T-helper 2 cell treated with Interferon-gamma antibody and Interleukin-4, amounts not matched to agents 100 ng/mL and 5 ng/mL, for 36 hours (primary cell): ENCODE results near the gene PHLDB1. TPM values are rescaled to one million over a fixed set of nuclear protein-coding genes. Genes with fewer than 3 reads are reported as not detected.

Experiments used
- intact Hi-C: fragments of 100-400 bp; cut with micrococcal nuclease; formaldehyde crosslinking; loops from one replicate; pipeline ENCODE4 v1.15.1; 2023
- total RNA-seq: library from RNA; stranded (reverse); gene quantifications from 2 replicates; pipeline ENCODE4 v1.2.3, GENCODE V29; 2022

The PHLDB1 gene
- total RNA-seq, 1 donor from 2014 or later, result 0.34 TPM

DNA sequence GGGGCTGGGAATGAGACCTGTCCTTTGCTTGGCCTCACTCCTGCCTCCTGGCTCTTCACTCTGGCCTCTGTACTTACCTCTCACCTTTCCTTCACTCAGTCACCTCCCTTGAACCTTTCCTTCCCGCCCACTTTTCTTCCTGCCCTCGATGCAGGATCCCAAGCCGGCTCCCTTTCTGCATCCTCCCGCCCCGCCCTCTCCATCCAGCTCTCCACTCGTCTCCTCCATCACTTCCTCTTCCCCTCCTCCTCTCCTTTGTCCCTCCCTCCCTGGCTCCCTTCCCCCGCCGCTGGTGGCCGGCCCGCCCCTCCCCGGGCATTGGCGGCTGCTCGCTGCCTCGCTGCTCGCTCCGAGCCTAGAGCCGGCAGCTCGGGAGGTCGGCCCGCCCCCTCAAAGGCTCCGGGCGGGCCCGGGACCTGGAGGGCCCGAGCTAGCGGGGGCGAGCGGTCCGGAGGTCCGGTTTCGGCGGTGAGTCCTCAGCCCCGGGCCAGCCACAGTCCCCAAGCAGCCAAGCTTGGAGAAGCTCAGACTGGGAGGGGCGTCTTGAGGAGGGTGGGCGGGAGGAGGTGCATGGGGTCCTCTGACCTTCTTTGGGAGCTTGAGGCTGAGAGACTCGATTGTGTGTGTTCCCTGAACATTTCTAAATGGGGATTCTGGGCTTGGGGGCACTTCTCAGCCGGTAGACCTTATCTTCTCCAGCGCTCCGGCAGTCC is 13.8 kb downstream of the PHLDB1 start:
- intact Hi-C loops, result no loop called here

DNA sequence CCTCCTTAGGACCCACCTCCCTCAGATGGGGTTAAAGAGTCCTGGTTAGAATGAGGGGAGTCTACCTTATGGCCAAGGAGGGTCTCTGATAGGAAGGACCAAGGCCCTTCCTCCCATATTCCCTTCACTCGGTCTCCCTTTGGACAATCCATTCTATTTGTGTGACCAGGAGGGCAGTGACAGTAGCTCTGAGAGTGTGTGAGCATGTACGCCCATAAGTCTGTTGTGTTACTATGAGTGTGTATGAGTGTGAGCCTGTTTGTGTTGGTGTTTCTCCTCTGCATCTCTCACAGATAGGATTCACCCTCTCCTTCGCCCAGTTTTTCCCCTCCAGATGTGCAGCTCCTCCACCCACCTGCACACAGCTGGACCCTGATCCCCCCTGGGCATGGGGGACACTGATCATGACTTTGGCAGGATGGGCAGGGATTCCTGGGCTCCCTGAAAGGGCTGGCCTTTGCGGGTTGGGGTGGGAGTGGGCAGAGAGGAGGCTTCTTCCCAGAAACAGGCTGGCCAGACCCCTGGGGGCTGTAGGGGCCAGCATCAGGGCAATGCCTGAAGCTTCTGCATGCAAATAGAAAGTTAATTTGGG is 14.5 kb downstream of the PHLDB1 start:
- intact Hi-C loops, result no loop called here

DNA sequence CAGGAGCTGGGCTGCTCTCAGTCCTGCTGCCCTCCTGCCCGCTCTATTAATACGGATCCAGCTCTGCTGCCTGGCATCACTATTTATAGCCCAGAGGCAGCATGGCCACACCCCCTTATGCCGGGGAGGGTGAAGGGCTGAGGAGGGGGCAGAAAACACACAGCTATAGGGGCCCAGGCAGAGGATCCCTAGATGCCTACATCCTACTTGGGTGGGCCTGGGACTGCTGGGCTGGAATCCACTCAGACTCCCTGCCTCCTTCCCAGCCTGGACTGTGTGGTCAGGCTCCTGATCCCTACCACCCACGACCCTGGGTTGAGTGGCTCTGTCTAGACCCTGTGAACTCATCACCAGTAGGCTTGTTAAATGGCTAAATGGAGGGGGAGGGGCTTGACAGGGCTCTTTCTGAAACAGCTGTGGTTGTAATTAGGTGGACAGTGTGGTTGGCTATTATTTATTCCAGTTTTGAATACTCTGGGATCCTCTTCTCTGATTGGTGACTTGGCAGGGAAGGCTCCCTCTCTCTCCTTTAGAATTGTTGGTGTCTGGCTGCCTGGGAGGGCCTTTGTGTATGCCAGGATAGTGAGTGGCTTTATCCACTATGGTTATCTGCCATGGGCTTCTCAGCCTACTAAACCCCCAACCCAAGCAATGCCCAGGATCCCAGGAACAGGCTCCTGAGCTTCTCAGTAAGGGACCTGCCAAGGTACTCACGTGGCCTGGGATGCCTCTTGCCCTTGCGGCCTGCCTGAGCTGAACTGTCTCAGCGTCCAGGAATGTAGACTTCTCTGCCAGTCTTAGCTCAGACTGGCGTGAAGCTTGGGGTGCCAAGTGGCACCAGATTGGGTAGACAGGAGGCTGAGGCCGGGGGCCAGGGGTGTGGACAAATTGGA is 15.2 kb downstream of the PHLDB1 start:
- intact Hi-C loops, result no loop called here

DNA sequence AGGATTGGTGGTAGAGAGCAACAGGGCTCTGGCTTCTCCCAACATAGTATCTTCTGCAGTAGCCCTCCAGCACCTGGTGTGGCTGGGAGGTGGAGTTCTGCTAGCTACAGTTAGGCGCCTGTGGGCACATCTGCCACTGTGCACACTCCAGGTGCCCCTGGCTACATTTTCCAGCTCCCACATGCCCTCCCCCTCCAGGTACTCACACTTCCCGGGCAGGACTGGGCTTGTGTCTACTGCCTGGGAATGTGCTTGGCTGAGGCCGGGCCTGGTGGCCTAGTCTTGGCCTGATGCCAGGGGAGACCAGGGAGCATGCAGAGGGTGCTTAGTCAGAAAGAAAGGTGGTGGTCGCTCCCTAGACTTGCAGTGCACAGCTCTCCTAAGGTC is 15.8 kb downstream of the PHLDB1 start:
- intact Hi-C loops, result no loop called here

DNA sequence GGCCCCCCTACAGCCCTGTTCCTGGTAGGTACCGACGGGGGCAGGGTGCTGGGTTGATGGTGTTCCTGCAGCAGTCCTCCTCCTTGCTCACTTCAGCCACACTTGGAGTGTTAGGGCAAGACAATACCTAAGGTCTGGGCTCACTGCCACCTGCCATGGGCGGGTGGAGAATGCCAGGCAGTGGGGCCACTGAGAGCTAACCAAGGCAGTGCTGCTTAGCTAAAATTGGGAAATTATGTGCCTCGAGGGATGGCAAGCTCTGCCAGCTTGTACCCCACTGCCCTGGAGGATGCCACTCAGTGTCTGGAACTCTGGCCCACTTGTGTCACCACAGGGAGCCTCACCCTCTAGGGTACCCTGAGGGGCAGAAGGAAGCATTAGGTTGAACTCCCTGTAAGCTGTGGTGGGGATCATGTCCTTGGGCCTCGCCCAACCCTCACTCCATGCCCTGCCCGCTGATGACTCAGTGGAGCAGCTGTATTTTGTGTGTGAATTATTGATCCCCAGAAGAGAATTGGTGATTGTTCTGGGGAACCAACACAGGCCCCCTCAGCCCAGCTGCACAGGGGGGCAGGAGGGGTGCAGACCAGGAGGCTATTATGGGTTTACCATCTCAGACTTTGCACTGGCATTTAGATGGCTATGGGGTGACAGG is 17.7 kb downstream of the PHLDB1 start:
- intact Hi-C loops, result no loop called here

DNA sequence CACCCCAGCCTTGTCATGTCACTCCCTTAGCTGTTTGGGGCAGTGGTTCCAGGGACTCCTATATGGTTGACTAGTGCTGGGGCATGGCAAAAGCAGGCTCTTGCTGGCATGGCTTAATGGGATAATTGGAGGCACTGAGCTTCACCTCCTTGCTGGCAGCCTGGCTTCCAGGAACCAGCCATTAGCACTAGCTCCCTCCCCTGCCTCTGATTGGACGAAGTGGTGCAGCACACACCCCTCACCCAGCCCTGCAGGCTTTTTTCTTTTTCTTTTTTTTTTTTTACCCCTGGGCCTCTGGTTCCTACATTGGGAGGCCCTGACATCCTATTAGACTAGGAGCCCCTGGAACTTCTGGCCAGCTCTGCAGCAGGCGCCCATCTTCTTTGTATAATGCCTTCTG is 18.6 kb downstream of the PHLDB1 start:
- intact Hi-C loops, result no loop called here

DNA sequence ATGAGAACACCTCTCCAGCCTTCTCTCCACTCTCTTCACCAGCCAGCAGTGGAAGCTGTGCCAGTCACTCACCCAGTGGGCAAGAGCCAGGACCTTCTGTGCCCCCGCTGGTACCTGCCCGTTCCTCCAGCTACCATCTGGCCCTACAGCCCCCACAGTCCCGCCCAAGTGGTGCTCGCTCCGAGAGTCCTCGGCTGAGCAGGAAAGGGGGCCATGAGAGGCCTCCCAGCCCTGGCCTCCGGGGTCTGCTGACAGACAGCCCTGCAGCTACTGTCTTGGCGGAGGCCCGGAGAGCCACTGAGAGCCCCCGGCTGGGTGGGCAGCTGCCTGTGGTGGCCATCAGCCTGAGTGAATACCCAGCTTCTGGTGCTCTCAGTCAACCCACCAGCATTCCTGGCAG is 20.2 kb downstream of the PHLDB1 start:
- intact Hi-C loops, result no loop called here

DNA sequence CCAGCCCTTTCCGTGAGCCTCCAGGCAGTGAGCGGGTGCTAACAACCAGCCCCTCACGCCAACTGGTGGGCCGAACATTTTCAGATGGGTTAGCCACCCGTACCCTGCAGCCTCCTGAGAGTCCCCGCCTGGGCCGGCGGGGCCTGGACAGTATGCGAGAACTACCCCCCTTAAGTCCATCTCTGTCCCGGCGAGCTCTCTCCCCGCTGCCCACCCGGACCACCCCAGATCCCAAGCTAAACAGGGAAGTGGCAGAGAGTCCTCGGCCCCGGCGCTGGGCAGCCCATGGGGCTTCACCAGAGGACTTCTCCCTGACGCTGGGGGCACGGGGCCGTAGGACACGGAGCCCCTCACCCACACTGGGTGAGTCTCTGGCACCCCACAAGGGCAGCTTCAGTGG is 20.6 kb downstream of the PHLDB1 start:
- intact Hi-C loops, result no loop called here

DNA sequence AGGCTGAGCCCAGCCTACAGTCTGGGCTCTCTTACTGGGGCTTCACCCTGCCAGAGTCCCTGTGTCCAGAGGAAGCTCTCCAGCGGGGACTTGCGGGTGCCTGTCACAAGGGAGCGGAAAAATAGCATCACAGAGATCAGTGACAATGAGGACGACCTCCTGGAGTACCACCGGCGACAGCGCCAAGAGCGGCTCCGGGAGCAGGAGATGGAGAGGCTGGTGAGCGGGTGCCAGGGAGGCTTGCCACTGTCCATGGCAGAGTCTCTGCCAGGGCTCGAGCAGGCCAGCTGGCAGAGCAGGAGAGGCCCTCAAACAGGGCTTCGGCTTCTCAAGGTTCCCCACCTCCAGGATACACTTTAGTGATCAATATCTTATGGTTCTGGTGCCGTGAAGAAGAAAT is 21.0 kb downstream of the PHLDB1 start:
- intact Hi-C loops, result no loop called here

DNA sequence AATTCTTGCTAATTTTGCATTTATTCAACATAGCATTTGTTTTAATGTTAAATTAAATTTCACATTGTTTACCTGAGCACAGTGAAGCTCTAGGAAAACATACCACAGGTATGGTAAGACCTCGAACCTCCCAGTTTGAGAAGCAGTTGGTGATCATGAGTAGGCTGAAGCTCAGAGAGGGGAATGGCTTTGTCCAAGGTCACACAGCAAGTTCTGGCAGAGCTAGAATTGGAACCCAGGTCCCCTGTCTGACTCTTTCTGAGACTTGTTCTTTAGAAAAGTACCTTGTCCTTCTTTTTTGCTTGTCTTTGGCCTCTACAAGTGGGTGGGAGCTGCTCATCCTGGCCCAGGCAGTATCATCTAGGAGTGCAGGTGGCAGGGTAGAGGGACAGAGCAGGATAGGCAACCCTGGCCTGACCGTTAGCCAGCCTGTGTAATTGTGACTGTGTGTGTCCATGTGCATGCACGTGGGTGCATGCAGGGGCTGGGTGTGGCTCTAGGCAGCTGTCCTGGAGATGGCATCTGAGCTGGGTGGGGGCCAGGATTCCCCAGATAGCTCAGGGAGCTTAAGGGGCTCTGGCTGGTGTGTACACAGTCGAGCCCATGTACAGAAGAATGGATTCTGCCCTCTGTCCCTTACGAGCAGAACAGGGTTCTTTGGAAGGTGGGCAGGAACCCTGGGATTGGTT is 21.6 kb downstream of the PHLDB1 start:
- intact Hi-C loops, result no loop called here

DNA sequence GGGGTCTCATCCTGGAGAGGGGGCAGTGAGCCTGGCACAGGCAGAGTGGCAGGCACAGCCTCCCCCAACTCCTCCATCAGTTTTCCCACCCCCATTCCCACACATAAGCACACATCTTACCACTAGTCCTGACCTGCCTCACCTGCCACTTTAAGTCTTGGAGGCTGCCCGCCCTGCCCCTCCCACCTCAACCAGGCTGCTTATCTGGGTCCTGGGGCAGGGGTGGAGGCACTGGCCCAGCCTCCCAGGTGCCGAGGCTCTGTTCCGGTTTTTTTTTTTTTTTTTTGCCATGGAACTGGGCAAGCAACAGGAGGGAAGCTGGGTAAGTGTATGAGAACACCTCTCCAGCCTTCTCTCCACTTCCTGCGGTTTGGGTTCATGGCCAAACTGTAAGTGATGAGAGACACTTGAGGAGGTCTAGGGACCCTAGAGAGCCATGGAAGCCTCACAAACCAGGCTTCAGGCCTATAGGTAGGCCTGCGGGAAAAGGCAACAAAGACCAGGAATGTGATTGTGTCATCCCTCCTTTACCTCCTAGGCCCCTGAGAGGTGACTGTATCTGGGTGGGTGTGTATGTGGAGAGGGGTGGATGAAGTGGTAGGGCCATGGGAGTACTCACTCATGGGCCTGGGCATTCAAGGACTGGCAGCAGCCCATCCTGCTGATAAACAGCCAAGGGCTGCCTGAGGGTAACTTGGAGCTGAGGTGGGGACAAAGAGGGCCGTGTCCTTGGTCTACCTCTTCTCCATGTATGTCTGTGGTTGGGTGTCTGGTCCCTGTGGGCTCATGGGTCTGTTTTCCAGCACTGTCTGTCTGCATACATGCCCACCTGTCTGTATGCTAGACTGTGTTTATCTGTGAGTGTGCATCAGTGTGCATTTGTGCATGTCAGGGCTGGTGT is 22.6 kb downstream of the PHLDB1 start:
- intact Hi-C loops, result no loop called here

DNA sequence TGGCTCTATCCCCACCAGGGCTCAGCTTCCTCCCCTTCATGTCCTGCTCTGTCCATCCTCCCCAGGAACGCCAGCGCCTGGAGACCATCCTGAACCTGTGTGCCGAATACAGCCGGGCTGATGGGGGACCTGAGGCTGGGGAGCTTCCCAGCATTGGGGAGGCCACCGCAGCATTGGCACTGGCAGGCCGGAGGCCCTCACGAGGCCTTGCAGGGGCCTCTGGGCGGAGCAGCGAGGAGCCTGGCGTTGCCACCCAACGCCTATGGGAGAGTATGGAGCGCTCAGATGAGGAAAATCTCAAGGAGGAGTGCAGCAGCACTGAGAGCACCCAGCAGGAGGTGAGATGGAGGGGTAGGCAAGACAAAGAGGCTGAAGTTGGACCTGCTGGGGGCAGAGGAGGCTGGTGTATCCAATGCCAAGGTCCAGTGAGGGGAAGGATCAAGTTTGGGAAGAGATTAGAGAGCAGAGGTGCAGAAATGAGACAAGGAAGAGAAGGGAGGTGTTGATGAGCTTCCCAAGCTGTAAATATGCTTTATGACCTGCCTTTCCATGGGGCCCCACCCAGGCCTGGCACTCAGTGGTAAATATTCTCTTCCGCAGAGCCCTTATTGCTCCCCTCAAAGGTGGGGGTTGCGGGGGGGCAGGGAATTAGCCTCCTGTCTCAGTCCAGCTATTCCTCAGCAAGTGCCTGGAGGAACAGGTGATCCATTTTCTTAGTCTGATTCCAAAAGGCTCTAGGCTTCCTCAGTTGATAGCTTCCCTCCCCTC is 23.9 kb downstream of the PHLDB1 start:
- intact Hi-C loops, result no loop called here

DNA sequence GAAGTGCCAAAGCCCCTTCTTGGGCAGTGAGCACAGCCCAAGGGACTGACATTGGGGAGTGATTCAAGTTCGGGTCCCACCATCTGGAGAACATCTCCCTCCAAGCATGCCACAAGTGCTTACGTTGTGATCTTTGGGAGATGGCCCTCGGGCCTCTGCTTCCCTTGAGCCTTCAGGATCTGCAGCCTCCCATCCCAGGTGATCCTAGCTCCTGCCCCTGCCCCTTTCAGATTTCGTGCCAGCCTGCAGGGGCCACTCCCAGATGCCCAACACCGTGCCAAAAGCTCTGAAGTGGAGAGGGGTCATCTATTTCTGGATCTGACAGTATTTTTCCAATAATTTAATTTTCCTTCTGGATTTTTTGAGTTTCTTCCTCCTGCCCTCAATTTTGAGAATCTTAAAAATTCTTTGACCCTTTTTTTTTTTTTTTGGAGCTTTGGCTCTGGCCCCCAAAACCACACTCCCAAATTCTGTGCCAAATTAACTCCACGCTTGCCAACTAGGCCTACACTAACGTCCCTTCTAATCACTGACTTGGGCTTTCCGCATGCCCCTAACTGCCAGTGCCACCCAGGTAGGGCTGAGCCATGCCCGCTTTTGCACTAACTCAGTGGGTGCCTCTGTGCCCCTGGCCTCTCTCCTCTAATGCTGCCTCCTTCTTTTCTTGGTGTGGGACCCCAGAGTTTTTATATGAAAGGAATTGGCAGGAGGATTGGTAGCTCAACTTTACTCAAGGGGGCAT is 25.3 kb downstream of the PHLDB1 start:
- intact Hi-C loops, result no loop called here

DNA sequence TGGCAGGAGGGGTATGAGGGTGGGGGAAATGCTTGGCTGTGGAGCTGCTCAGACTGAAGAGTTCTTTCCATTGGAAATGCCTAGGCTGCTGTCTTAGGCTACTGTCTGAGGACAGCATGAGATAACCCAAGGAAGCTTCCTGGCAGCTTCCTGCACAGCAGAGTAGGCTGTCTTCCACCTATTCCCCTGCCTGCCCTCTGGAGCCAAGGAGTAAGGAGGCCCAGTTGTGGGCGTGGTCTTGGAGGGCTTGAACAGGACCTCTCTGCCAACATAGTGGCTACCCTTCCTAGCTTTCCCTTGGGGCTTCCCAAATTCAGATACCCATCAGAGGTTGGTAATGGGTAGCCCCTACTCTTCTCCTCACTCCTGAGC is 25.9 kb downstream of the PHLDB1 start:
- intact Hi-C loops, result no loop called here

DNA sequence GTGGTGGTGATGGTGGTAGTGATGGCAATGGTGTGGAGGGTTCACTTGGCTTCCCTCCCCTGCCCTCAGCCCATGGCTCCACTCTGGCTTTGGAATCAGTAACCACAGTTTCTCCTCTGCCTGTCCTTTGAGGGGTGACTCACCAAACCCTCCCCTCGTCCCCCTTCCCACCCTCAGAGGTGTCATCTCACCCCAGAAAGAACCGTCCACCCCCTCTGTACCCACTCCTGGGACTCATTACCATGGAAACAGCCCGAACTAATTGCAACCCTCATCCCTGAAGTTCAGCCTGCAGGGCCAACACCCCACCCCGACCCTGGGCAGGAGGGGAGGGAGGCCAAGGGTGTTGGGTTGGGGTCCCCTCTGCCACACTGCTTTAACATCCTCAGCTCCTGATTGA is 26.6 kb downstream of the PHLDB1 start:
- intact Hi-C loops, result no loop called here

DNA sequence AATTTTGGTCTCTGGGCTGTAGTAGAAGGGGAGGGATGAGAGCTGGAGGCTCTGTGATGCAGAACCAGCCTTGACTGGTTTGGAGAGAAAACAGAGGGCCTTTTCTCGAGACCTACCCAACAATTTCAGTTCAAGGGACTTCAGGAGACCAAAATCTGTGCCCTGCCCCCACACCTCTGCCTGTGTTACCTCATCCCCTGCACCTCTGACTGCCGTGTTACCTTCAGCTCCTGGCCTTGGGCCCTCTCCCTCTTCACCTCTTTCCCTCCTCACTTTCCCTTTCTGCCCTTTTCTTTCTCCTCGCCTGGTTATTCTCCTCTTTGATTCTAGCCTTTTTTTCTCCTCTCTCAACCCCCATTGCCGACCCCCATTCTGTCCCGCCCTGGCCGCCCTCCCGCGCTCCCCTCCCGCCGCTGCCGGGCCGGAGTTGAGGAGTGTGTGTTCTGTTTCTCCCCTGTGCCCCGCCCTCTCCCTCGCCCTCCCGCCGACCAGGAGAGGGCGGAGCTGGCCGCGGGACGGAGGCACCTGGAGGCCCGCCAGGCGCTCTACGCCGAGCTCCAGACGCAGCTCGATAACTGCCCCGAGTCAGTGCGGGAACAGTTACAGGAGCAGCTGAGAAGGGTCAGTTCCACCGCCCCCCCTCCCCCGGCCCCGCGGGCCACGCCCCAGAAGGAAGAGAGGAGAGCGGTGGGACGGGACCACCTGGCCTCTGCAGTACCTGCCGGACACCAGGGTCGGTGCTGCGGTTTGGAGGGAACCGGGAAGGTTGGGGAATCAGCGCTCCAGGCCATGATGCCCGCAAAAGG is 27.2 kb downstream of the PHLDB1 start:
- intact Hi-C loops, result no loop called here

DNA sequence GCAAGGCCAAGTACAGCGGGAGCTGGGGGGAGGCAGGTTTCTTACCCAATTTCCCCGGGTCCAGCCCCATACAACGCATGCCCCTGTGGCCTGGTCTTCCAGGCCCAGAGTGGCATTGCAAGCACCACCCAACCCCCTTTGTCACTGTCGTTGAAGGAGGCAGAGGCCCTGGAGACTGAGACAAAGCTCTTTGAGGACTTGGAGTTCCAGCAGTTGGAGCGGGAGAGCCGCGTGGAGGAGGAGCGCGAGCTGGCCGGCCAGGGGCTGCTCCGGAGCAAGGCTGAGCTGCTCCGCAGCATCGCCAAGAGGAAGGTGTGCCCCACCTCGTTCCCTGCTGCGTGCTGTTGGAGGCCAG is 27.8 kb downstream of the PHLDB1 start:
- intact Hi-C loops, result no loop called here

DNA sequence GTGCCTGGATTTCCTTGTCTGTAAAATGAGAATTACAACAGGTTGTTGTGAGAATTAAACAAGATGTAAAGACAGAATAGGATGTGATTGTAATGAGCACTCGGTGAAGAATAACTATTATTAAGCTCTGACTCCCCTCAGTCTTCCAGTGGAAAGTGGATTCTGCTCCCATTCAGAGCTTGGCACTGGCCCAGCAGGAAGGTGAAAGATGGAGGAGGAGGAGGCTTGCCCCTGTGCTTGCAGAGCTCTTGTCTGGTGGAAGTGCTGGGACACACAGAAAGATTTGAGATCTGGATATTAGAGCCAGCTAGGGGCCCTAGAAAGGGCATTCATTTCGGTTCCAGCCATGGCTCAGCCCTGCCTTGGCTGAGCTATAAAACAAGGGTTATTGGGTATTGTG is 28.2 kb downstream of the PHLDB1 start:
- intact Hi-C loops, result no loop called here
